HG02973 (cell line): ENCODE data around the gene DNAJC4.

Source experiments
- ATAC-seq: cut with Tn5 transposase; IDR thresholded peaks from one replicate; pipeline ENCODE4 v1.9.1; 2021; ENCODE audit warnings: moderate library complexity; ENCODE audit not compliant: unreplicated experiment

The DNAJC4 gene, protein sequence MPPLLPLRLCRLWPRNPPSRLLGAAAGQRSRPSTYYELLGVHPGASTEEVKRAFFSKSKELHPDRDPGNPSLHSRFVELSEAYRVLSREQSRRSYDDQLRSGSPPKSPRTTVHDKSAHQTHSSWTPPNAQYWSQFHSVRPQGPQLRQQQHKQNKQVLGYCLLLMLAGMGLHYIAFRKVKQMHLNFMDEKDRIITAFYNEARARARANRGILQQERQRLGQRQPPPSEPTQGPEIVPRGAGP

DNA sequence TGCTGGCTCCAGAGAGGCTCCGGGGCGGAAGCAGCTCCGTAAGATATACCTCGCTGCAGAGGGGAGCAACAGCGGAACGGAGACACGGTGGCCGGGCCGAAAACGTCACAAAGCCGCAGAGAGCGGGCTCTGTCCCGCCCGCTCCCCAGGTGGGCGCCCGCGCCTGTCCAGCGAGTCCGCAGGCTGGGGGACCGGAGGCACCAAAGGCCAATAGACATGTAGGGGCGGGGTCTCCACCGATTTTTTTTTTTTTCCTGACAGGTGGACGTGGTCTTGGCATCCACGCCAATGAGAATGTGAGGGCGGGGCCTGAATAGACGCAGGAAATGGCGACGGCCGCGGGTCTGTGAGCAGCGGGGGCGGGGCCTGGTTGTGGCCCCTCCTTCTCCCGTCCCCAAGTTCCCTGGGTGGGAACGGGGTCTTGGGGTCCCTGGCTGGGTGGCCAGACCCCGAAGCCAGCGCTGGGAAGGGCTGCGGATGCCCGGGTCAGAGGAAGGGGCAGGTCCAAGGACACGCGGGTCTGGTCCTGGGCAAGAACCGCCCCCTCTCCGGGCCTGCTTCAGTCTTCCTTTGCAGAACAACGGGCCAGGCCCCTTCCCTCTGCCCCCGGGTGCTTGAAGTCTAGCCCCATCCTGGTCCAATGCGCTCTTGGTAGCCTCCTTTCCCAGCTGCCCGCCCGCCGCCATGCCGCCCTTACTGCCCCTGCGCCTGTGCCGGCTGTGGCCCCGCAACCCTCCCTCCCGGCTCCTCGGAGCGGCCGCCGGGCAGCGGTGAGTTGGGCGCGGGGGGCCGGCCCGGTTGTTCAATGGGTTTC lies at the start of gene DNAJC4:
TSS of gene DNAJC4 (plus strand) at position 378 of the 814 bp plus-strand sequence. CDS start at position 685, 307 bp downstream.
- ATAC-seq: peak; percentile 35

DNA sequence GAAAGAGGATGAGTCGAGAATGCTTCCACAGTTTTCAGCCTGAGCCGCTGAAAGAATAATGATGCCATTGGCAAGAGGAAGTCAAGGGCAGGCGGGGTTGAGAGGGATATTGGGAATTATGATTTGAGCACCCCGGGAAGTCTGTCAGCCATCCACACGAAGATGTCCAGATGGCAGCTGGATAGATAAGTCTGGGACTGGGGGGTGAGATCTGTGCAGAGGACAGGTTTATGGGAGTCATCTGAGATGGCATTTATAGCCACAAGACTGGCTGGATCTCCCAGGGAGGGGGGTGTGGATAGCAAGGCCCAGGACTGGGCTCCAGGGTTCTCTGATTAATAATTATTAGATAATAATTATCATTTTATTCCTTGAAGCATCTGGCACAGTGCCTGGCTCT lies 49.5 kb upstream of the DNAJC4 start:
- no peak for ATAC-seq

DNA sequence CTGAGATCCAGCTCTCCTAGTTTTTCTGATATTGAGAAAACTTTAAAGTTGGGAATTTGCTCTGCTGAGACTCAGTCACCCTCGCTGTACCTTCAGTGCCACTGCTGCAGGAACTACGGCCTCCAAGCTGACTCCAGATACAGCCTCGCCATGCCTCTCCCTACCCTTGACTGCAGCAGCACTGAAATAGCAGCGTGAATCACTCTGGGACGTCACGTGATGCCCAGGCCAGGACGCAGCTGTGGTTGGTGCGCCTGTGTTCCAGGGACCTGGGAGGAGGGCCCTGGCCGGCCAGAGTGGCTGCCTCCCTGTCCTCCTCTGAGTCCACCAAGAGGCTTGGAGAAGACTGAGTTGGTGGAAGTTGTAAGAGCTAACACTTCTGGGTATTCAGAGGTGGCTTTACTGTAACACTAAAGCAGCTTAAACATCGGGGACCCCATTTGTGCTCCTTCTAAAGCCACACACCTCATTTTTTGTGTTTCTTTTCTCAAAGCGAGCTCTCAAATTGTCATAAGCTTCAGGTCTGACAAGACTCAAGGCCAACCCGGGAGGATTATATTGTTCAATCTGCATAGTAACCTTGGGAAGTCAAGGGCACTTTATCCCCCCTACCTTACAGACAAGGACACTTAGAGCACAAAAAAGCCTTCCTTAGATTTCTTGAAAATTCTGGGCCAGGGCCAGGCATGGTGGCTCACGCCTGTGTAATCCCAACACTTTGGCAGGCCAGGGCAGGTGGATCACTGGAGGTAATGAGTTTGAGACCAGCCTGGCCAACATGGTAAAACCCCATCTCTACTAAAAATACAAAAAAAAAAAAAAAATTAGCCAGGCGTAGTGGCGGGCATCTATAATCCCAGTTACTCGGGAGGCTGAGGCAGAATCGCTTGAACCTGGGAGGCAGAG lies 48.6 kb upstream of the DNAJC4 start:
- ATAC-seq: no peak

DNA sequence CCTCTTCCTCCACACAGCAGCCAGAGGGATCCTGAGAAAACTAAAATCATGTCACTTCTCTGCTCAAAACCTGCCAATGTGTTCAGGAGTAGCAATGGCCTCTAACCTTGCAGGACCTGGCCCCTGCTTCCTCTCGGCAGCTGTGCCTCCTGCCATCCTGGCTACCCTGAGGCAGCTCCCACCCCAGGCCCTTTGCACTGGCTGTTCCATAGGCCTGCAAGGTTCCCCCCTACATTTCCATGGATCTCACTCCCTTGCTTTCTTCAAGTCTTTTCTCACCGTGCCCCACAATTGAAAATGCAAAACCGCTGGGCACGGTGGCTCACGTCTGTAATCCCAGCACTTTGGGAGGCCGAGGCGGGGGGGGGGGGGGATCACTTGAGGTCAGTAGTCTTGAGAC lies 46.5 kb upstream of the DNAJC4 start:
- no peak for ATAC-seq

DNA sequence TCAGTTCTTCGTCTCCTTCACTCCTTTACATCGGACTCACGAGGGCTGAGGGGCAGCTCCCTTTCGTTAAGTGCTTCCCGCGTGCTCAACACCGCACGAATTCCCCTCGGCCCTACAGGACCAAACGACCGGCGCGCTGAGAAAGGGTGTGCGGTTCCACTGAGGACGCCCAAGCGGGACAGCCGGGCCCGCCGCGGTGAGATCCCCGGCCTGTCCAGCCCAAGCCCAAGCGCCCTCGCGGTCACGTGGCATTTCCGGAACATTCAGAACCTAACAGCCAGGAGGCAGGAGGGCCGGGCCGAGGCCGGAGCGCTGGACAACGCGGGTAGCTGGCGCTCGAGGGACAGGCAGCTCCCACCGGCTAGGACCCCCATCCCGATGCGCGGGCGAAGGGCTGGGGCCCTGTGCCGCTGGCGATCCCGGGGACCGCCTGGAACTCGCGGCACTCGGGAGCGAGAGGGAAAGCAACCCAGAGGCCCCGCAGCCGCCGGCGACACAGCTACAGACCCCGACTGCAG lies 45.1 kb upstream of the DNAJC4 start:
- peak; percentile 11 for ATAC-seq

DNA sequence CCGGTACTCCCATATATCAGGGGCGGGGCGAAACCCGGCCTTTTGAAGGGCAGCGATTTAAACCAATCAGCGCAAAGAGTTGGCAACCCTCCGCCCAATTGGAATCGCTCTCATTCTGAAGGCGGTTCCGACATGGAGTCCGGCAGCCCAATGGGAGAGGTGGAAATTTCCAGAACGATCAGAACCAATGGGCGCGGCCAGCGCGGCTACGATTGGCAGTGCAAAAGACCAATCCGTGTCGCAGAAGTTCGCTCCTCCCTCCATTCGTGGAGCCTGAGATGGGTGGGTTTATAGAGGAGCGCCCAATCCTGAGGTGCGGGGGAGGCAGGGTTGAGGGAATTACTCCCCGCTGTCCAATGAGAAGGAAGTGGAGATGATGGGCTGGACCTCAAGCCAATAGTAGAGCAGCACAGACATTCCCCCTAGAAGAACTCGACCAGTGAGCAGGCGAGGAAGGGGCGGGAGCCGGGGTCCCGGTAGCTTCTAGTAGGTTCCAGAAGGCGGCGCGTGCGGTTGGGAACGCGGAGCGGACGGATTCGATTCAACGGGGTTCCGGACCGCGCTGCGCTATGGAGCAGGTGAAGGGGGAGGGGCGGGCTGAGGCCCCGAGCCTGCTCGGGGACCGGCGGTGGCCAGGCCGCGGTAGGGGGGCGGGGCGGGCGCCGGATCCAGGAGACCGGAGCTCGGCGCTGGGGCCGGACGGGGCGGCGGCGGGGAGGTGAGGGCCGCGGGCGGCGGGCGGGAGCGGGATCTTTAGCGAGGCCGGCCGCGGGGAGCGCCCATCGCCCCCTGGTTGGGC lies 44.5 kb upstream of the DNAJC4 start, which contains the start of gene STIP1:
TSS of gene STIP1 (plus strand) at position 479 of the 799 bp plus-strand sequence. CDS start at position 570, 91 bp downstream.
- peak; percentile 82 for ATAC-seq

DNA sequence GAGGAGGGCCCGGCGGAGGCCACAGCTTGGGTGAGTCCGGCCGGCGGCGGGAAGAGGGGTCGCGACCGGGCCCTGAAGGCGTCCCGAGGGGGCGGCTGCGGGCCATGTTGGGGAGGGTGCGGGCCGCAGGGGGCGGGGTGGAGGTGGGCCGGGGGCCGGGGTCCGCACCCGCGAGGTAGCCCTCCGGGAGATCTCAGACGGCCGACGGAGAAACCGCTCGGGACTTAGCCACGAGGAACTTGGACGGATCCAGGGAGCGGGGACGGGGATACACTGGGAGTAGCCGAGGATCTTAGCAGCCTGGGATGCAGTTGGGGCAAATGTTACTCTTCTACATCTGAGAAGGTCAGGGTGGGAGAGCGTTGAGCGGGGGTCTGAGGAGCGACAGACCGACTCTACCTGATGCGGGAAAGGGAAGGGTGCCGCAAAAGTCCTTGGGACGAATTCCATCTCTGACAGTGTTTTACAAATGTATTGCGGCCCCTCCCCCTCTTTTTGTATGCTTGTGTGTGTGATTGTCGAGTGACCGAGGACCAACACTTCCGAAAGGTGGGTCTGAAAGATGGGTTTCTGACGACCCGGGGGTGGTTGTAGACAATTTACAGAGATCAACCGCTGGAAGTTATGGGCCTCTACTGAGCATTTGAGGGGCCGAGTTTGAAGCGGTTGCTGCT lies 43.7 kb upstream of the DNAJC4 start:
- ATAC-seq: peak; percentile 1

DNA sequence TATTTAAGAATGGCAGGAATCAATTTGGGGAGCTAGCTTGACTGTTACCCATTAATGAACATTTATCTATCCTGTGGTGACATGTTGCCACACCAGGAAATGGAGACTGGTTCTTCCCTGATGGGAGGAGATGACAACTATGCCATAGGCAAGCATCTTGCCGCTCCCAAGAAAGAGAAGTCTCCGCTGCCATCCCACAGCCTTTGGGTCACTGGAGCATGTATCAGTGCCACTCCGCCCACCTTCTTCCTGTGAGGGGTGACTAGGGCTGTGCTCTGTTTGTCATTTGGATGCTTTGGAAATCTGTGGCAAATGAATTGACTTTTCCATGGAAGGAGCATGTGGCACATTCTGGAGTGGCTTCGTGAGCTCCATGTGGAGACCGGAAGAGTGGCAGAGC lies 37.9 kb upstream of the DNAJC4 start:
- ATAC-seq: no peak

DNA sequence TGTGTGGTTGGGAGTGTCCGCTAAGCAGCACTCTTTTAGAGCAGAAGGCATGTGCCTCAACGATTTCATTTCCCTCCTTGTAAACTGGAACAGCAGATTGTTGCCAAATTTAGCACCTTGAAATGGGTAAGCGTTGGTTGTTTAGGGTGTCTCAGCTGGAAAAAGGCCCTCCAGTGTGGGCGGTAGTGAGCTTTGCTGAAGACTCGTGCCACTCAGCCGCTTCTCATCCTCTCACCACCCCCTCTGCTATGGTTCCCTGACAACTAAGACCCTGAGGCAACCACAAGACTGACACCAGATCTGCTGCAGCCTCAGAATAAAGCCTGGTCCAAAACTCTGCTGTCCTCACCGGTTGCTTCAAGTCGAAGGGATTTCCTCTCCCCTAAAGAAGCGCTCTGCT lies 33.7 kb upstream of the DNAJC4 start:
- no peak for ATAC-seq

DNA sequence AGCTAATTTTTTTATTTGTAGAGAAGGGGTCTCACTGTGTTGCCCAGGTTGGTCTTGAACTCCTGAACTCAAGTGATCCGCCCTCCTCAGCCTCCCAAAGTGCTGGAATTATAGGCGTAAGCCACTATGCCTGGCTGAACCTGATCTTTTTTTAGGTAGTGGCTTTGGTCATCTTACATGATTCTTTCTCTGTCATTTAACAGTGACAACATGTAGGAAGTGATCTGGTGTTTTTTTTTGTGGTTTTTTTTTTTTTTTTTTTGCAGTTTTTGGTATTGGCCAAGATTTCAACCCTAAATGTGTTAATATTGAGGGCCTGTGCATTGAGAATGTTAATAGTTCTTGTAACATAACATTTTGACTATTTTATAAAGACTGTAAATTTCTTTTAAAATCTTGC lies 31.8 kb upstream of the DNAJC4 start:
- ATAC-seq: no peak

DNA sequence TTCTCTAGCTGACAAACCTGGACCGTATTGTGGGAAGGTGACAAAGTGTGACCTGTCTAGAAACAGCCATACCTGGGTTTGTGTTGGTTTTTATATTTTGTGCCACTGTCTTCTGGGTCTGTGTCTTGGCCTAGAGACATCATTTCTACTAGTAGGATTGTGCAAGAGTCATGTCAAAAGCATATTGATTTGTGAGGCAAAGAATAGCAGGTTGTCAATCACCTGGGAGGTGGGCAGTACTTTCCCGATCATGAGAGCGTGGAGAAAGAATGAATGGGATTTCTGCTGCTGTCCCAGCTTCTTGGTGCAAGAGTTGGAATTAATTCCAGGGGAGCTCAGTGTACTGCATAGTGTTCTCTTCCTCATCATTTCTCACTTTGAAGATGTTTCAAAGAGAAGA lies 28.8 kb upstream of the DNAJC4 start:
- ATAC-seq: no peak

DNA sequence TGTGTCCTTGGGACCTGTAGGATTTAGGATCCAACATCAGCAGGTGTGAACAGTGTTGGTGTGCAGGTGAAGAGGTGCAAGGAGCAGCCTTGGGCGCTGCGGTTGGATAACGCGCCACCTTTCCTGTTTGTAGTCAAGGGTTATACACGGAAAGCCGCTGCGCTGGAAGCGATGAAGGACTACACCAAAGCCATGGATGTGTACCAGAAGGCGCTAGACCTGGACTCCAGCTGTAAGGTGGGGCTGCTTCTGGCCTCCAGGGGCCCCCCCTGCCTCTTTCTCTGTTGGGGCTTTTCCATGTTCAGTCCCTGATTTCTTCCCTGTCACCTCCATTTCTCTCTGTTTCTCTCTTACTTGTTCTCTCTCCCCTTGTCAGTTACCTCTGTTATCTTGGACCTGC lies 27.4 kb upstream of the DNAJC4 start:
- ATAC-seq: no peak

DNA sequence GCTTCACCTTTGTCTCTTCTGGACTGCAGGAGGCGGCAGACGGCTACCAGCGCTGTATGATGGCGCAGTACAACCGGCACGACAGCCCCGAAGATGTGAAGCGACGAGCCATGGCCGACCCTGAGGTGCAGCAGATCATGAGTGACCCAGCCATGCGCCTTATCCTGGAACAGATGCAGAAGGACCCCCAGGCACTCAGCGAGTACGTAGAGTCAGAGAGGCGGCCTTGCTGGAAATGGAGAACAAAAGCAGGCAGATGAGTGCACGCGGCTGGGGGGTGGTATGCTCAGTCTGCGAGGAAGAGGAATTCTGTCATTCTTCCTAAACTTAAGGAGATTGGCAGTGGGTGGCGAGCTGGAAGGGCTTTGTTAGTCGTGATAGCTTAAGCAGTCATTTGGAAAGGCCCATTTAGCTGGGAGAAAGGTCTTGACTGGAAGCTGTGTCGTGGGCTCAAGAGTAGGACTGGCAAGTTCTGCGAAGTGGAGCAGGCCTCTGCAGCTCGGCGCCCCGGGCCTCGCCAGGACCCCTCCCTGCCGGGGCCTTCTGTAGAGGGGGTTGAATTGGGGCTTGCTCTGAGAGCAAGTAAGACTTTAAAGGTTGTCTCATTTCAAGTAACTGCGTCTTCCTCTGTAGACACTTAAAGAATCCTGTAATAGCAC lies 26.8 kb upstream of the DNAJC4 start:
- ATAC-seq: no peak

DNA sequence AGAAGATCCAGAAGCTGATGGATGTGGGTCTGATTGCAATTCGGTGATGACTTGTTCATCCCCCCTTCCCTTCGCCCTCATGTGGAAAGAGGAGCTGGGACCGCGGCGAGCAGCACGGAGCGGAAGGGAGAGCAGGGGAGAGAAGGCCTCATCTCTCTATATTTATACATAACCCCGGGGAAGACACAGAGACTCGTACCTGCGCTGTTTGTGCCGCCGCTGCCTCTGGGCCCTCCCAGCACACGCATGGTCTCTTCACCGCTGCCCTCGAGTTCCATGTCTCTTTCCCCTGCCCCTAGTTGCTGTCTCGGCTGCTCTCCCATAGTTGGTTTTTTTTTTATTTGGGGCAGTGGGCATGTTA lies 26.3 kb upstream of the DNAJC4 start:
- ATAC-seq: no peak

DNA sequence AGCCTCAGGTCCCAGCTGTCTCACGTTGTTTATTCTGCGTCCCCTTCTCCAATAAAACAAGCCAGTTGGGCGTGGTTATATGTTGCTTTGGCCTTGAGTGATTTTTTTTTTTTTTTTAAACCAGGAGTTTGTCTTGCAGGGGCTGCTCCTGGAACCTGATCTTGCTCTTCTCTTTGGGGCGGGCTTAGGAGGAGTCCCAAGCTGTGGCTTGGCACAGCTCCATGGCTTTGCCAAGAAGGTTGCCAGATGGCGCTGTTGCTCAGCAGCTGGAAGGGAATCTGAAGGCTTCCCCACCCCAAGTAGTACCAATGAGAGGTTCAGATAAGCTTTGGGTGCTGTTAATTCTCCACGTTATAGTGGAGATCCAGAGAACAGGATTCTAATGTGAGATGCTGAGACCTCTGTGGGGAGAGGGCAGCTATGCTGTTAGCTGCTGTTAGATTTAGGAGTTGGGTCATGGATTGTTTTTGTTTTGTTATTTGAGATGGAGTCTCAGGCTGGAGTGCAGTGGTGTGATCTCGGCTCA lies 25.8 kb upstream of the DNAJC4 start:
- ATAC-seq: no peak

DNA sequence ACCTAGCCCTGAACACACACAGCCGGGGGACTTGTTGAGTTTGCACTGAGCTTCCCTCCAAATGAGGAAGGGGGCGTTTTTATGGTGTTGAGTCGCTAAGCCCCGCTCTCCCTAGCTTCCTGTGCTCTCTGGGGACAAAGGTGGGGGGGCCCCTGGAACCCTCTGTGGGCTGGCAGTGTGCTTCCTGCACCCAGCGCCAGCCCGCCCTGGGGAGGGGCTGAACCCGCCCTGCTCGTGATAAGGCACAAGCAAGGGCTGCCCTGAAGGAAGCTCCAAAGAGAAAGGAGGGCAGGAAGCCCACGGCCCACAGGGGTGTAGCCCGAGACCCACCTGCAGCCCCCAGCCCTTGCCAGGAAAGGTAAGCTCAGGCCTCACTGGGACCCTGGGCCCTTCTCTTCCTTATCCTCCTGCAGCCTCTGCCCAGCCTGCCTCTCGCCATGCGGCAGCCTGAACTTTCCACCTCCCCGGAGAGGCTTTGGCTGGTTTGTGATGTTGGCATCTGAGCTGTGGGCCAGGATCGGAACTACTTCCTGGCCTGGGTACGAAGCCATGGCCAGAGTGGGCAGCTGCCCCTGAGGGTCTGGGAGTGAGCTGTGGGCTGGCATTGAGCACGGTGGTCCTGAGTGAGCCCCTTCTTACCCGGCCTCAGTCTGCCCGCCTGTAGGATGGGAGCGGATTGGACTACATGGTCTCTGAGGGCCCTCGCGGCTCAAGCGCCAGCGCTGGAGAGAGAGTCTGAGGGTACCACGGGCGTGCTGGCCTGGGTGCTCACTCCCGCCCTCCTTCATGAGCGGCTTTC lies 23.7 kb upstream of the DNAJC4 start, which contains the start of gene FERMT3:
TSS of gene FERMT3 (plus strand) at position 265 of the 799 bp plus-strand sequence. CDS start 644 bp downstream, outside the sequence.
- no peak for ATAC-seq

DNA sequence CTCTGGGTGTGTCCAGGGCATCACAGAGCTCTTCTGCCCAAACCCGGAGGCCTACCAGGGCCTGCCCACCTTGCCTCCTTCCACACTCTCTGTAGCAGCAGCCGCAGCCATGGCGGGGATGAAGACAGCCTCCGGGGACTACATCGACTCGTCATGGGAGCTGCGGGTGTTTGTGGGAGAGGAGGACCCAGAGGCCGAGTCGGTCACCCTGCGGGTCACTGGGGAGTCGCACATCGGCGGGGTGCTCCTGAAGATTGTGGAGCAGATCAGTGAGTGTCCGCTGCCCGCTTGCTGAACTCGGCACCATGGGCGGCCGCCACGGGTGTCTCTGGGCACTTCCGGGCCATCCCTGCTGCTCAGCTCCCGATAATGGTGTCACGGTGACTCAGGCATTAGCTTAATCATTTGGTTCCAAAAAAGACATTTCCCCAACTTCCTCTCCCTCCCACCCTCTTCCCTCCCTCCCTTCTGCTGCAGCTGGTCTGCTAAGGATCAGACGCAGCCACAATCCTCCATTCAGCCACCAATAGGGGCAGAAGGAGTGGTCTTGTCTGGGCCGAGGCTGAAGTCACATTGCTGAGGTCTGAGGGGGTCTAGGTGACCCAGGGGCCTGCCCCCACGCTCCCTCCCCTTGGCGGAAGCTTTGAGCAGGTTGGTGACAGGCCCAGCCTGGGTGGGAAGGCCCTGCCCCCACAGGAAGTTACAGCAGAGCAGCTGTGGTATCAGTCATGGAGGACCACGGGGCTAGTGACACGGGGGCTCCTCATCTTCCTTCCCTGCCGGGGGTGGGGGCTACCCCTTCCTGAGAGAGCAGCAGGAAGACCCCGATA lies 22.9 kb upstream of the DNAJC4 start:
- peak; percentile 45 for ATAC-seq
